Nephron progenitor cell (in vitro differentiated cells): ENCODE measurements around the gene GPR15LG.
A peak's percentile ranks its signal among the peaks of the same experiment; 100 is the strongest.

ENCODE experiments used
- DNase-seq: peaks from one replicate; pipeline ENCODE4 v3.0.0; 2021
- H3K27ac Mint-ChIP-seq: 2 replicates; pipeline ENCODE4 v1.8.0; 2021; ENCODE audit warnings: mild to moderate bottlenecking, moderate library complexity, mixed read lengths
- H3K27me3 Mint-ChIP-seq: 2 replicates; pipeline ENCODE4 v1.8.0; 2021; ENCODE audit warnings: mild to moderate bottlenecking, low read depth, mixed read lengths; ENCODE audit not compliant: poor library complexity
- H3K36me3 Mint-ChIP-seq: 2 replicates; pipeline ENCODE4 v1.8.0; 2021; ENCODE audit warnings: low read depth, mixed read lengths
- H3K4me1 Mint-ChIP-seq: 2 replicates; pipeline ENCODE4 v1.8.0; 2021; ENCODE audit warnings: mixed read lengths
- H3K4me3 Mint-ChIP-seq: 2 replicates; pipeline ENCODE4 v1.8.0; 2021; ENCODE audit warnings: mild to moderate bottlenecking, moderate library complexity, mixed read lengths
- H3K9me3 Mint-ChIP-seq: 2 replicates; pipeline ENCODE4 v1.8.0; 2021; ENCODE audit warnings: mild to moderate bottlenecking, moderate library complexity, mixed read lengths
- TF ChIP-seq, protein P1 (sequence below): fragments of 200-600 bp; sonication (generic); IDR thresholded peaks from 2 replicates; pipeline ENCODE4 v1.5.0; 2021; ENCODE audit warnings: antibody characterized with exemption

GPR15LG gene

DNA sequence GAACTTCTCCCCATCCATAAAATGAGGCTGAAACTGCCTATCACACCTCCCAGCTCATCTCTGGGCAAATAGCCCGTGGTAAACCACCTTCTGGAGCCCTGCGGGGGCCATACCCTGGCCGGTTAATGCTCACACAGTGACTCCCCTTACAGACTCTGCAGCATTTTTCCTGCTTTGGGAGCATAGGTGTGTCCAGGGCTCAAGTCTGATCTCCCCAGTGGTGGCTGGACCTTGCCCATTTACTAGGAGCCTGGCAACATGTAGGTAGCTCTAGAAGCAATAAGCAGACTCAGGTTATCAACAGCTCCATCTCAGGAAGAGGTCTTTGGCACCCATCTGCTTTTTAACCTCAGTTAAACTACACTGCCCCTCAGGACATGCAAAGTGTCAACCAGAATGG is 15.2 kb downstream of the GPR15LG start:
- Mint-ChIP-seq H3K9me3 (no peaks in the 10 kb centered on the region), H3K4me3 (no peak overlapping the region), H3K27me3 (peaks cover 33% of the 10 kb centered on the region), H3K4me1 (no peaks in the 10 kb centered on the region), H3K27ac (no peak overlapping the region), H3K36me3 (no peaks in the 10 kb centered on the region)
- TF ChIP-seq, protein P1, sequence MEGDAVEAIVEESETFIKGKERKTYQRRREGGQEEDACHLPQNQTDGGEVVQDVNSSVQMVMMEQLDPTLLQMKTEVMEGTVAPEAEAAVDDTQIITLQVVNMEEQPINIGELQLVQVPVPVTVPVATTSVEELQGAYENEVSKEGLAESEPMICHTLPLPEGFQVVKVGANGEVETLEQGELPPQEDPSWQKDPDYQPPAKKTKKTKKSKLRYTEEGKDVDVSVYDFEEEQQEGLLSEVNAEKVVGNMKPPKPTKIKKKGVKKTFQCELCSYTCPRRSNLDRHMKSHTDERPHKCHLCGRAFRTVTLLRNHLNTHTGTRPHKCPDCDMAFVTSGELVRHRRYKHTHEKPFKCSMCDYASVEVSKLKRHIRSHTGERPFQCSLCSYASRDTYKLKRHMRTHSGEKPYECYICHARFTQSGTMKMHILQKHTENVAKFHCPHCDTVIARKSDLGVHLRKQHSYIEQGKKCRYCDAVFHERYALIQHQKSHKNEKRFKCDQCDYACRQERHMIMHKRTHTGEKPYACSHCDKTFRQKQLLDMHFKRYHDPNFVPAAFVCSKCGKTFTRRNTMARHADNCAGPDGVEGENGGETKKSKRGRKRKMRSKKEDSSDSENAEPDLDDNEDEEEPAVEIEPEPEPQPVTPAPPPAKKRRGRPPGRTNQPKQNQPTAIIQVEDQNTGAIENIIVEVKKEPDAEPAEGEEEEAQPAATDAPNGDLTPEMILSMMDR: no peak
- no peak for DNase-seq

DNA sequence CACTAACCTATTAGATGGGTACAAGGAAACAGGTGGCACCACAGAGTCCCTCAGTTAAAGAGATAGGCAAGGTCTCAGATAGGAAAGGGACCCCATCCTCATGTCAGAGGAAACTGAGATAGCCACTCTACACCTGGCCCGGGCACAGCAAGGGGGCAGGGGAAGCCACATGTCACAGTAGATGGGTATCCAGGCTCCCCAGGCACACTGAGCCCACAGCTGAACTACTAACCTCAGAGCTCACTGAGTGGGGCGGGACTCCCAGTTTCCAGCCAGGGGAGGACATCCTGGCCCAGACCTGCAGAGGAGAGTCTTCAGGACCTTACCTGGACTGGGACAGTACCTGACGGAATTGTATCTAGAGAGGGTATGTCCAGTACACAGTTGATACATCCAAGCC is 17.0 kb downstream of the GPR15LG start:
- H3K4me1 Mint-ChIP-seq: no peaks in the 10 kb centered on the region
- peaks cover 48% of the 10 kb centered on the region for H3K27me3 Mint-ChIP-seq
- H3K36me3 Mint-ChIP-seq: no peaks in the 10 kb centered on the region
- H3K27ac Mint-ChIP-seq: no peak overlapping the region
- DNase-seq: no peak
- H3K4me3 Mint-ChIP-seq: no peak overlapping the region
- TF ChIP-seq, protein P1: no peak
- no peaks in the 10 kb centered on the region for H3K9me3 Mint-ChIP-seq

DNA sequence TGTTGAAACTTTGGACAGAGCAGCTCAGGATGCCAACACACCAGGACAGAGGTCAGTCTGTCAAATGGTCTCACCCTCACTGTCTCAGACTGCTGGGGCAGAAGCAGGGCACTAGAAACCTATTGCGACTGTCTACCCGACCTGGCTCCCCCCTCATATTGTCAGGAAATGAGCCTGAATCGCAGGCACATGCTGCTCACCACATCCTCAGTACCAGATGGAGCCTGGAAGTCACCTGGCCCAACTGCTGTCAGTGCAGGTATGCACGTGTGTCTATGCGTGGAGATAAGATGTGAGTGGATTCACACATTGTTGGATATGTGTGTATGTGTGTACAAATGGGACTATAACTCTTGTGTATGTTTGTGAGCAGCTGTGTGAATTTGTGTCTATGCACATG is 17.5 kb downstream of the GPR15LG start:
- H3K27me3 Mint-ChIP-seq: peaks cover 53% of the 10 kb centered on the region
- H3K4me1 Mint-ChIP-seq: no peaks in the 10 kb centered on the region
- H3K9me3 Mint-ChIP-seq: no peaks in the 10 kb centered on the region
- no peak overlapping the region for H3K4me3 Mint-ChIP-seq
- TF ChIP-seq, protein P1: no peak
- no peaks in the 10 kb centered on the region for H3K36me3 Mint-ChIP-seq
- no peak overlapping the region for H3K27ac Mint-ChIP-seq
- no peak for DNase-seq

DNA sequence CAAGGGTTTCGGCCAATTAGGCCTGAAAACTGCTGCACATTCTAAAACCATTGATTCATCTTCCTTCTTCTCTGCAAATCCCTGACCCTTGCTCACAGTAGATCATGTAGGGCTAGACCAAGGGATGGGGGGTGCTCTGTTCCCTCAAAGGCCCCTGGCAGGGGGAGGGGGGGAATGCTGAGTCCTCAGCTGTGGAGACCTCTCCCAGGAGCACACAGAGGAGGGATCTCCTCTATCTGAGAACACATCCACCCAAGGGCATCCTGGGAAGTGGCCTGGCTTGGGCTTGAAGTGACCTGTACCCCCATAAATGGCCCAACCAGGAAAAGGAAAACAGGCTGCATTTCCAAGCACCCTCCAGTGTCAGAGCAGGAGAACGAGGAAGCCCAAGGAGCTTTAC is 19.7 kb downstream of the GPR15LG start:
- no peaks in the 10 kb centered on the region for H3K9me3 Mint-ChIP-seq
- no peak for DNase-seq
- H3K36me3 Mint-ChIP-seq: no peaks in the 10 kb centered on the region
- TF ChIP-seq, protein P1: no peak
- H3K4me1 Mint-ChIP-seq: no peaks in the 10 kb centered on the region
- H3K4me3 Mint-ChIP-seq: peak overlapping the region; percentile 47
- H3K27ac Mint-ChIP-seq: no peak overlapping the region
- peaks cover 74% of the 10 kb centered on the region for H3K27me3 Mint-ChIP-seq

DNA sequence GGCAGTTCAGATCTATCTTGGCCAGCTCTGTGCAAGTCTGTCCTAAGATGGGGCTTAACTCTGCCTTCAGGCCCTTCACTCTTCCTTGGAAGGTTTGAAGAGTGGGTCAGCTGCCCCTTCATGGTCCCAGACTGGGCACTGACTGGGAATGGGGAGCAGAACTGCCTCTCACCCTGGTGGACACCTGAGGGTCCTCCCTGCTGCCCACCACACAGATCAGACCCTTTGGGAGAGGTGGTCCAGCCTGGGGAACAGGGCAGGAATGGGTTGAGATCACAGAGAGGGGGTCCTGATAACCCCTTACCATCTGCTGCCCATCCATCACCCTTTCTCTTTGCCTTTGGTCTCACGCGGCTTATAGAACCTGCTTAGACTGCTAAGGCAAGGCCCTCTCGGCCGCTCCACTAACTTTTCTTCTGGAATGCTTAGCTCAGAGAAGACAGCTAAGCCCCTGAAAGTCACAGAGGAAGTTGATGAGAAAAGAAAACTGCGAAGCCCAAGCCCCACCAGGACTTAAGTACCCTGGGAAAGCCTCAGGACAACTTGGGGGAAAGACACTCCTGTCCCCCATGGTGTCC is 20.3 kb downstream of the GPR15LG start:
- TF ChIP-seq, protein P1: no peak
- peak overlapping the region; percentile 70 for H3K4me3 Mint-ChIP-seq
- H3K36me3 Mint-ChIP-seq: no peaks in the 10 kb centered on the region
- DNase-seq: no peak
- no peak overlapping the region for H3K27ac Mint-ChIP-seq
- no peaks in the 10 kb centered on the region for H3K4me1 Mint-ChIP-seq
- H3K27me3 Mint-ChIP-seq: peaks cover 79% of the 10 kb centered on the region
- no peaks in the 10 kb centered on the region for H3K9me3 Mint-ChIP-seq

DNA sequence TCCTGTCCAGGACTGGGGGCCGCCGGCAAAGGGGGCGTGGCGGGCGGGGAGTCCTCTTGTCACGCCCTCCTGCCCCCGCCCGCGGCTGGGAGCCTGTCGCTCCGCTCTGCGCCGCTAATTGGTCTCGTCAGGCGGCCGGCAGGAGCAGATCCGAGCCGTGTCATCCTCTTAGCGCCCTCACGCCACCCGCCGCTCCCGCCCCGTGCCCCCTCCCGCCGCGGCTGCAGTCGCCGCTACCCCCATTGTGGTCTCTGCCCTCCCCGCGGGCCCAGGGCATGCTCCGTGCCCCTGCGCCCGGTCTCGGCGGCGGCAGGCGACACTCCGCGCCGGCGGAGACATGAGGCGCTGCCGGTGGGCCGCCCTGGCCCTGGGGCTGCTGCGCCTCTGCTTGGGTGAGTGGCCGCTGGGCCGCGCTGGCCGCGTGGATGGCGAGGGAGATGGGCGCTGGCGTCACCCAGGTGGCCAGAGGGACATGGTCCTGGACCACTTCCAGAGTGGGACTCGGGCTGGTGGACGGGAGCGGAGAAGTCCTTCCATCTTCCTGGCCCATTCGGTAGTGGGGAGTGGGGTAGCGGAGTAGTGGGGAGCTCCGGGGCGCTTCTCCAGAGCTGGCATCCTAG is 20.9 kb downstream of the GPR15LG start, which contains the start of gene CDHR1:
TSS of gene CDHR1 (plus strand) at position 114 of the 620 bp plus-strand sequence. CDS start at position 338, 224 bp downstream.
- H3K9me3 Mint-ChIP-seq: no peaks in the 10 kb centered on the region
- TF ChIP-seq, protein P1: no peak
- H3K27me3 Mint-ChIP-seq: peaks cover 80% of the 10 kb centered on the region
- H3K36me3 Mint-ChIP-seq: no peaks in the 10 kb centered on the region
- DNase-seq: peak; percentile 77
- H3K27ac Mint-ChIP-seq: no peak within 1 kb of the TSS
- no peaks in the 10 kb centered on the region for H3K4me1 Mint-ChIP-seq
- H3K4me3 Mint-ChIP-seq: peak within 1 kb of the TSS; percentile 70
